HEK293 (cell line): Measurements from ENCODE around the gene MBP.

Source experiments
- MZF1 ChIP-seq: fragments of 450-650 bp; formaldehyde crosslinking; IDR thresholded peaks from 2 replicates; pipeline ENCODE4 v1.5.1; 2017; ENCODE audit warnings: missing biosample characterization, missing genetic modification characterization, borderline replicate concordance
- PRDM1 ChIP-seq: fragments of 450-650 bp; formaldehyde crosslinking; IDR thresholded peaks from 2 replicates; pipeline ENCODE4; 2016; ENCODE audit warnings: missing biosample characterization, missing genetic modification characterization
- SP7 ChIP-seq: fragments of 450-650 bp; formaldehyde crosslinking; IDR thresholded peaks from 2 replicates; pipeline ENCODE4 v1.5.1; 2016; ENCODE audit warnings: missing biosample characterization, missing genetic modification characterization
- ZNF140 ChIP-seq: fragments of 450-650 bp; formaldehyde crosslinking; IDR thresholded peaks from 2 replicates; pipeline ENCODE4 v1.5.1; 2016; ENCODE audit warnings: missing biosample characterization, missing genetic modification characterization
- ZNF184 ChIP-seq: fragments of 450-650 bp; IDR thresholded peaks from 2 replicates; pipeline ENCODE4 v1.5.1; 2018; ENCODE audit warnings: missing biosample characterization, mild to moderate bottlenecking, missing genetic modification characterization
- ZNF239 ChIP-seq: fragments of 450-650 bp; formaldehyde crosslinking; IDR thresholded peaks from 2 replicates; pipeline ENCODE4 v1.5.1; 2016; ENCODE audit warnings: missing biosample characterization, missing genetic modification characterization
- ZNF311 ChIP-seq: fragments of 450-650 bp; formaldehyde crosslinking; IDR thresholded peaks from 2 replicates; pipeline ENCODE4 v1.5.1; 2017; ENCODE audit warnings: missing biosample characterization, missing genetic modification characterization, borderline replicate concordance
- ZNF785 ChIP-seq: fragments of 450-650 bp; formaldehyde crosslinking; IDR thresholded peaks from 2 replicates; pipeline ENCODE4 v1.5.1; 2016; ENCODE audit warnings: missing biosample characterization, missing genetic modification characterization
- TF ChIP-seq, protein P1 (sequence below): fragments of 450-650 bp; formaldehyde crosslinking; IDR thresholded peaks from 2 replicates; pipeline ENCODE4 v1.5.1; 2017; ENCODE audit warnings: missing biosample characterization, missing genetic modification characterization

DNA sequence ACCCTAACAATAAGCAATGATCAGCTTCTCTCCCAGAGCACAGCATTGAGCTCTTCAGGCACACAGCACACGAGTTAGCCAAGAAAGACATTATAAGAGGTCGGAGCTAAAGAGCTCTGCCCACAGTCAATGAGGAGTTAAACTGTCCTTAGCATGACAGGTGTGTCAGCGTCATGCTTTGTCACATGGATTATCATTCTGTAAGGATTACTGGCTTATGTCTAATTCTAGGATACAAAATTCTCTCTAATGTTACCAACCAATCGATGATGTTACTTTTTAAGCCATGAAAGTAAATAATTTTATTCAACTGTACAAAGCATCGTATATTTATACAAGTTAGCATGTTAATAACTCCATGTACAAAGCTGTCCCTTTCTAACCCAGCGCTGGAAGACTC lies 201.4 kb downstream of the MBP start:
- TF ChIP-seq ZNF311 (tag by site-specific recombination) (no peak), ZNF140 (tag by site-specific recombination) (no peak), ZNF785 (tag by site-specific recombination) (no peak), SP7 (tag by site-specific recombination) (no peak), ZNF239 (tag by site-specific recombination) (no peak), PRDM1 (tag by site-specific recombination) (no peak), MZF1 (no peak), ZNF184 (no peak)
- TF ChIP-seq, protein P1, sequence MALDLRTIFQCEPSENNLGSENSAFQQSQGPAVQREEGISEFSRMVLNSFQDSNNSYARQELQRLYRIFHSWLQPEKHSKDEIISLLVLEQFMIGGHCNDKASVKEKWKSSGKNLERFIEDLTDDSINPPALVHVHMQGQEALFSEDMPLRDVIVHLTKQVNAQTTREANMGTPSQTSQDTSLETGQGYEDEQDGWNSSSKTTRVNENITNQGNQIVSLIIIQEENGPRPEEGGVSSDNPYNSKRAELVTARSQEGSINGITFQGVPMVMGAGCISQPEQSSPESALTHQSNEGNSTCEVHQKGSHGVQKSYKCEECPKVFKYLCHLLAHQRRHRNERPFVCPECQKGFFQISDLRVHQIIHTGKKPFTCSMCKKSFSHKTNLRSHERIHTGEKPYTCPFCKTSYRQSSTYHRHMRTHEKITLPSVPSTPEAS (tag by site-specific recombination): no peak
